GM19193 (cell line): ENCODE measurements around the gene ENDOU.

ENCODE experiments used
- POLR2A ChIP-seq: IDR thresholded peaks from 4 replicates; pipeline ENCODE4 v1.6.1; 2011; ENCODE audit not compliant: insufficient read depth, insufficient read length; ENCODE audit errors: extremely low read depth

ENDOU gene

GRCh38 chr12:47740606-47741339 lies 15.5 kb upstream of the ENDOU start:
- no peak for TF ChIP-seq POLR2A

DNA sequence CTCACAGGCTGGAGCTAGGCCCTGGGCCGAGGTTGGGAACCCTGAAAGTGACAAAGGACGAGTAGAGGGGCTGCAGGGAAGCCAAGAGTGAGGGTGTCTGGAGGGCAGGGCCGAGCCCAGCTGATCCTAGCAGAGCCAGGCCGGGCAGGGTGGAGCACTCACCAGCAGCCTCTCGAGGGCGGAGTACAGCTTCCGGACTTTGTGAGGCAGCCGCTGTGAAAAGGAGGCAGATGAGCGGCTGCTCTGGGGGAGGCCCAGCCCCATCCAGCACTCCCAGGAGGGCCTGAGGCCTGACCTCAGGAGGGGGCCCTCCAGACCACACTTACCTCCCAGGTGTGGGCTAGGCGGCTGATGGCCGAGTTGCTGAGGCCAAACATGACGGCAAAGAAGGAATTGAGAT lies 14.7 kb upstream of the ENDOU start:
- TF ChIP-seq POLR2A, result peak; percentile 36

DNA sequence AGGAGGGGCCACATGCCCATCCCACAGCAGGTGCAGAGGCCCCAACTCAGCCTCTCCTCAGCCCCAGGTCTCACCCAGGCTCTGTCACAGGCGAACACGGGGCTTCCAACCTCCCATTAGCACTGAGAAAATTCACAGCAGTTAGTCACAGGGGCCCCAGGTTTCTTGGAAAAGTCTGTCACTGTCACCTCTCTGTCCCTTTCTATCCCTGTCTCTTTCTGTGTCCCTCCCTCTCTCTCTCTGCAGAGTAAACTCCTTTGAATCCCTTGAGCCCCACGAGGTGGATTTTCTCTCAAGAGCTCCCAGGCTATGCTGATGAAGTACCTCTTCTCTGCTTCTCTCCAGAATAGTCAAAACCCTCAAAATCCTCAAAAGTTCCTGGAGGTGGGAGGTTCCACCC lies 14.0 kb upstream of the ENDOU start:
- no peak for TF ChIP-seq POLR2A

- TF ChIP-seq POLR2A, result no peak
These were observed 12.8 kb upstream of the ENDOU start for GRCh38 chr12:47737936-47738594.

- TF ChIP-seq POLR2A, result no peak
These were observed 11.8 kb upstream of the ENDOU start for GRCh38 chr12:47736877-47737676.

DNA sequence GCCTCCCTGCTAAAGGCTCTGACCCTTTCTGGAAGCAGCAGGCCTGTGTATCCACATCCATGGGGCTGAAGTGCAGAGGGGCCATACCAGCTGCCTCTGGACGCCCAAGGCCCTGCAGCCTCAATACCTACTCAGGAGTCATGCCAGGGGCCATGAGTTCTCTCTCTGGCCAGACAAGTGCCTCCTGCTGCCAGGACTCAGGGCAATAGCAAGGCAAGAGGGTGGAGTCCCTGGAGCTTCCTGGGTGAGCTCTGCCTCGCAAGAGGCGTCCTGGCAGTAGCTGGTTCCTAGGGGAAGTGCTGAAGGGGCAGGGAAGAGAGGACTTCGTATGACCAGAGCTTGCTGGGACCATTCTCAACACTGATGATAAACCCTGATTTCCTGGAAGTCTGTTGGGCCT lies 10.9 kb upstream of the ENDOU start:
- TF ChIP-seq POLR2A, result no peak

GRCh38 chr12:47735649-47736048 lies 10.4 kb upstream of the ENDOU start:
- no peak for TF ChIP-seq POLR2A

- no peak for TF ChIP-seq POLR2A
These were observed 9.6 kb upstream of the ENDOU start for GRCh38 chr12:47734725-47735480.

DNA sequence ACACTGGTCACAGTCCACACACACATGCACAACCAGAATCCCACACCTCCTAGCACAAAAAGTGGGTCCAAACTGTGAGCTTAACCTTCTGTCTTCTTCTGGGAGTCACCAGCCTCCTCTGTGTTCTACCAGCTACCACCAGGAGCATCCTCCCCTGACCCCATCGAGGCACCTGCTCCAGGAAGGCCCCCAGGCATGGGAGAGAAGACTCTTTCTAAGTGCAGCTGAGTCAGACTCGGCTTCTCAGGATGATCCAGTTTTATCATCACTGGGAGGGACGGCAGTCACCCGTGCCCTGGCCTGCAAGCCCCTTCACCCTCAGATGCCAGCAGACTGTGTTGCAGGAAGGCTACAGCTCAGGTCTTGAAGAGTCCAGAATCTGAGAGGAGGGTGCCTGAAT lies 7.9 kb upstream of the ENDOU start:
- no peak for TF ChIP-seq POLR2A

GRCh38 chr12:47732504-47732903 lies 7.2 kb upstream of the ENDOU start:
- TF ChIP-seq POLR2A, result no peak

DNA sequence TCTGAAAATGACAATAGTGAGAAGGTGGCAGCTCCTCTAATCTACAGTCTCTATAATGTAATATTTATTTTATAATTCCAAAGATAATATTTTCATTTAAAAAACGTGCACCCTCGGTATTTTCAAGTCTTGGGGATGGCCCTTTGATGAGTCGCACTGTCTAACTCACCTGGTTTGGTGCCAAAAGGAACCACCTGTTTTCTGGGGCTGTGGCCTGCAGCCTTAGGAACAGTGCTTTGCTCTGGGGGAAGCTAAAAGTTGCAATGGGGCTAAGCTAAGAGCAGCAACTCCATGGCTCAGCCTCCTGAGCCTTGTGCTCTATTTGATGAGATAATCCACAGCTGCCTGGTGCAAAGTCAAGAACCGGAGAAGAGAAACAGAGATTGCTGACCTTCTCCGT lies 6.4 kb upstream of the ENDOU start:
- no peak for TF ChIP-seq POLR2A

GRCh38 chr12:47730341-47730744 lies 5.1 kb upstream of the ENDOU start:
- TF ChIP-seq POLR2A, result no peak

DNA sequence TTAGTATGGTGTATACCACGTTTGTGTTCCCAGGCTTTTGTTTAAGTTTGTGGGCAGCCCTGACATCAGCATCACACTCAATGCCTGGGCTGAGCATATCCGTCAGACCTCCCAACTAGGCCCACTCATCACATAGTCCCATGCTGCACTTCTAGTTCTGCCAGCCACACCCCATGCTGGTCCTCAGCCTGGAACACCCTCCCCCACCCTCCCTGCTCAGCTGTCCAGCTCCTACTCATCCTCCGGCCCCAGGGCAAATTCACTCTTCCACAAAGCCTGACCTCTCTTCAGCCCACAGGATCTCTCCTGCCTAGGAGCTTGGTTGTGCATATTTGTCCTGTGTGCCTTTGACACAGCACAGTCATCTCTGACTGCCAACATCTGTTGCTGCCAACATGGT lies 3.9 kb upstream of the ENDOU start:
- no peak for TF ChIP-seq POLR2A

DNA sequence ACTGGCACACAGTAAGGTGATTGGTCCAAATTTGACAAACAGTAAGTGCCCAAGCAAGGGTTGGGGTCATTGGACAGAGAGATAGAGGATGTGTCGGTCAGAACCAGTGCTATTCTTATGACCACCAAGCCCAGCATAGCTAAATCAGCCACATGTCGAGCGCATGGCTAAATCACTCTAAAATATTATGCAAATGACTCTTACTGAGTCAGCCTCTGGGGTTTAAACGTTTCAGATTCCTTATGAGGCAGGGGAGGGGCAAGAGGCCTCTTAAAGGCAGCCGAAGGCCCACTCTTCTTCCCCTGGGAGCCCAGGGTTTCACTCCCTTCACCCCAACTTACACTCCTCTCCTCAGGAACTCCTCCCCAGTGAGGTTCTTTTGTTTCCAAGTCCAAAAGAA lies 603 bp upstream of the ENDOU start:
- no peak for TF ChIP-seq POLR2A

DNA sequence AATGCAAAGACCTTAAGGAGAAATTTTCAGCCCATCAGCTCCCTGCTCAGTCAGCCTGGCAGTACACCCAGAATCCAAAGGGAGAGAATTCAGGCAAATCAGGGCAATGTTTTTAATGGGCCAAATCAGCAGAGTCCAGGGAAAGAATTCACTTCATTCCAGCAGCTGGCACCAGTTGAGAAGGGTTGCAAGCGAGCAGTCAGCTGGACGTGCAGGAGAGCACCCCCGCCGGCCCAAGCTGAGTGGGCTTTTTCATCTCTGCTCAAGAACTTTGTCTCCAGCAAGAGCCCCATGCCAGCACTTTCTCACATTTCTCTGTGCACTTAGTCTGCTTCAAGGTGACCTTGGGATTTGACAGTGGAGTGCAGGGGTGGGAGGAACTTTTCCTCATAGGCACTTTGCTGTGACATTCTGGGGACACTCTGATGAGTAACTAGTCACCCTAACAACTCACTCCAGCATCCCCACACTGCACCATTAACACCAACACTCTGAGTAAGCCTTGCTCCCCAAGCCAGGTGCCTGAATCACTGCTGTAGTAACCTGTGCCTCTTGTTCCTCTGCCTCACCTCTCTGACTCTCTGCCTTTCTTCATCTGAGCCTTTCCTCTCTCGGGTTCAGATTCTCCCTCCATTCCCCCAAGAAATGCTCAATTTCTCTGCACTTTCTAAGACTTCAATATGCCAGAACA lies 2.2 kb downstream of the ENDOU start:
- no peak for TF ChIP-seq POLR2A

- TF ChIP-seq POLR2A, result no peak
These were observed 3.0 kb downstream of the ENDOU start for GRCh38 chr12:47722136-47722834.
